Measurements from ENCODE around the gene LCOR. TPM values are rescaled to one million over a fixed set of nuclear protein-coding genes. Genes with fewer than 3 reads are reported as not detected.

LCOR gene
- total RNA-seq, 1 donor = 29.9 TPM

GRCh38 chr10:96949039-96949683 lies 117.1 kb downstream of the LCOR start:
- no peak for DNase-seq (ENCODE audit: low read depth)
- H3K4me3 ChIP-seq (ENCODE audit: low read depth, low read length) = no peak overlapping the region
- TF ChIP-seq, protein P1, sequence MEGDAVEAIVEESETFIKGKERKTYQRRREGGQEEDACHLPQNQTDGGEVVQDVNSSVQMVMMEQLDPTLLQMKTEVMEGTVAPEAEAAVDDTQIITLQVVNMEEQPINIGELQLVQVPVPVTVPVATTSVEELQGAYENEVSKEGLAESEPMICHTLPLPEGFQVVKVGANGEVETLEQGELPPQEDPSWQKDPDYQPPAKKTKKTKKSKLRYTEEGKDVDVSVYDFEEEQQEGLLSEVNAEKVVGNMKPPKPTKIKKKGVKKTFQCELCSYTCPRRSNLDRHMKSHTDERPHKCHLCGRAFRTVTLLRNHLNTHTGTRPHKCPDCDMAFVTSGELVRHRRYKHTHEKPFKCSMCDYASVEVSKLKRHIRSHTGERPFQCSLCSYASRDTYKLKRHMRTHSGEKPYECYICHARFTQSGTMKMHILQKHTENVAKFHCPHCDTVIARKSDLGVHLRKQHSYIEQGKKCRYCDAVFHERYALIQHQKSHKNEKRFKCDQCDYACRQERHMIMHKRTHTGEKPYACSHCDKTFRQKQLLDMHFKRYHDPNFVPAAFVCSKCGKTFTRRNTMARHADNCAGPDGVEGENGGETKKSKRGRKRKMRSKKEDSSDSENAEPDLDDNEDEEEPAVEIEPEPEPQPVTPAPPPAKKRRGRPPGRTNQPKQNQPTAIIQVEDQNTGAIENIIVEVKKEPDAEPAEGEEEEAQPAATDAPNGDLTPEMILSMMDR (IDR thresholded peaks at IDR 0.05; ENCODE audit: insufficient read depth, low read length) = no peak

- TF ChIP-seq, protein P1 (IDR thresholded peaks at IDR 0.05; ENCODE audit: insufficient read depth, low read length) = no peak
- H3K4me3 ChIP-seq (ENCODE audit: low read depth, low read length) = no peak overlapping the region
- DNase-seq (ENCODE audit: low read depth) = no peak
These were observed 119.9 kb downstream of the LCOR start for GRCh38 chr10:96951954-96952353.

GRCh38 chr10:96955794-96956193 lies 123.7 kb downstream of the LCOR start:
- TF ChIP-seq, protein P1 (IDR thresholded peaks at IDR 0.05; ENCODE audit: insufficient read depth, low read length) = no peak
- H3K4me3 ChIP-seq (ENCODE audit: low read depth, low read length) = no peak overlapping the region
- DNase-seq (ENCODE audit: low read depth) = no peak

GRCh38 chr10:96958071-96958470 lies 126.0 kb downstream of the LCOR start:
- TF ChIP-seq, protein P1 (IDR thresholded peaks at IDR 0.05; ENCODE audit: insufficient read depth, low read length) = no peak
- no peak for DNase-seq (ENCODE audit: low read depth)
- no peak overlapping the region for H3K4me3 ChIP-seq (ENCODE audit: low read depth, low read length)

- no peak overlapping the region for H3K4me3 ChIP-seq (ENCODE audit: low read depth, low read length)
- no peak for DNase-seq (ENCODE audit: low read depth)
- TF ChIP-seq, protein P1 (IDR thresholded peaks at IDR 0.05; ENCODE audit: insufficient read depth, low read length) = no peak
These were observed 127.6 kb downstream of the LCOR start for GRCh38 chr10:96959733-96960132.

DNA sequence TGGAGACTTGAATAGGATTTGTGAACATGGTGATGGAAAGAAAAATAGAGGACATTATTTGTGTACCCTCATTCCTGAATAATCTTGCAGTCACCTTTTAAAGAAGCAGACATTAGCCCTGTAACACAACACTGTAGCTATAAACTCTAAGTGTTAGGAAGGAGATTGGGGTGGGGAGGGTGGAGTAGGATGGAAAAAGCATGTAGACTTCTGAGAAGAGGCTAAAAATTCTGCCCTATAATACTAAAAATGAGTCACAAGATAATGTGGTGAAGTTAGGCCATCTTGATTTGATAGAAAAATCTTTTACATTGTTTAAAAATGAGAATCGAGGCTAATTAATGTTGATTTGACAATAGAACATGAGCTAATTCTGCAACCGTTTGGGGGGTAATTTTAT lies 128.8 kb downstream of the LCOR start:
- DNase-seq (ENCODE audit: low read depth) = peak; percentile 11
- TF ChIP-seq, protein P1 (IDR thresholded peaks at IDR 0.05; ENCODE audit: insufficient read depth, low read length) = no peak
- no peak overlapping the region for H3K4me3 ChIP-seq (ENCODE audit: low read depth, low read length)

DNA sequence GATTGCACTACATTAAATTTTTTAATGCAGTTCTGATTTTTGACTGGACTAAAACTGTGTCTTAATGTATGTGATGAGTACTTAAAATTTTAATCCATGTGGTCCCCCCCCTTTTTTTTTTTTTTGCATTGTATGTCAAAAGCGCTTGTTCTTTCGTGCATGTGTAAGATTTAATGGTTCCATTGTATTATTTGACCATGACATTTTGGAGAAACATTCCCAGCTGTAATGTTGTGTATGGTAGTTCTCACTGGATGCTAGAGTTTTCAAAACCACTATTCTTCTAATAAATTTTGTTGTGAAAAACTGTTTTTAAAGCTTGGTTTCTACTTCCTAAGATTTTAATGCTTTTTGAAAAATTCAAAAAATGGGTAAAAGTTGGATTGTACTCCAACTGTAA lies 132.0 kb downstream of the LCOR start:
- DNase-seq (ENCODE audit: low read depth) = no peak
- no peak overlapping the region for H3K4me3 ChIP-seq (ENCODE audit: low read depth, low read length)
- TF ChIP-seq, protein P1 (IDR thresholded peaks at IDR 0.05; ENCODE audit: insufficient read depth, low read length) = no peak
